HG02884 (cell line): ENCODE measurements around the gene RRP12.

ENCODE experiments used
- ATAC-seq: cut with Tn5 transposase; IDR thresholded peaks from one replicate; pipeline ENCODE4 v1.9.1; 2021; ENCODE audit warnings: mild to moderate bottlenecking, moderate library complexity; ENCODE audit not compliant: unreplicated experiment

Gene RRP12

DNA sequence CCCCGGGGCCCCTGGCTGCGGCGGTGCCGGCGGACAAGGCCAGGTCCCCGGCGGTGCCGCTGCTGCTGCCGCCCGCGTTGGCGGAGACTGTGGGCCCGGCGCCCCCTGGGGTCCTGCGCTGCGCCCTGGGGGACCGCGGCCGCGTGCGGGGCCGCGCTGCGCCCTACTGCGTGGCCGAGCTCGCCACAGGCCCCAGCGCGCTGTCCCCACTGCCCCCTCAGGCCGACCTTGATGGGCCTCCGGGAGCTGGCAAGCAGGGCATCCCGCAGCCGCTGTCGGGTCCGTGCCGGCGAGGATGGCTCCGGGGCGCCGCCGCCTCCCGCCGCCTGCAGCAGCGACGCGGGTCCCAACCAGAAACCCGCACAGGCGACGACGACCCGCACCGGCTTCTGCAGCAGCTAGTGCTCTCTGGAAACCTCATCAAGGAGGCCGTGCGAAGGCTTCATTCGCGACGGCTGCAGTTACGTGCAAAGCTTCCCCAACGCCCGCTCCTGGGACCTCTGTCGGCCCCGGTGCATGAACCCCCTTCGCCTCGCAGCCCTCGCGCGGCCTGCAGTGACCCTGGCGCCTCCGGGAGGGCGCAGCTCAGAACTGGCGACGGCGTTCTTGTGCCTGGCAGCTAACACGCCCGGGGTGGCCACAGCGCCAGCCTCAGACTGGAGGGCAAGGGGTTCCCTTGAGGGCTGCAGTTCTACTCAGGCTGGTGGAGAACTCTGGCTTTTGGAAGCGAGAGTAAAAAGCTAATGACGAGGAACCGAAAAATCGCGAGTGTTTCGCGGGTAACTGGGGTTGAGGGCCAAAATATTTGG lies 81.3 kb downstream of the RRP12 start:
- ATAC-seq: peak; percentile 5

DNA sequence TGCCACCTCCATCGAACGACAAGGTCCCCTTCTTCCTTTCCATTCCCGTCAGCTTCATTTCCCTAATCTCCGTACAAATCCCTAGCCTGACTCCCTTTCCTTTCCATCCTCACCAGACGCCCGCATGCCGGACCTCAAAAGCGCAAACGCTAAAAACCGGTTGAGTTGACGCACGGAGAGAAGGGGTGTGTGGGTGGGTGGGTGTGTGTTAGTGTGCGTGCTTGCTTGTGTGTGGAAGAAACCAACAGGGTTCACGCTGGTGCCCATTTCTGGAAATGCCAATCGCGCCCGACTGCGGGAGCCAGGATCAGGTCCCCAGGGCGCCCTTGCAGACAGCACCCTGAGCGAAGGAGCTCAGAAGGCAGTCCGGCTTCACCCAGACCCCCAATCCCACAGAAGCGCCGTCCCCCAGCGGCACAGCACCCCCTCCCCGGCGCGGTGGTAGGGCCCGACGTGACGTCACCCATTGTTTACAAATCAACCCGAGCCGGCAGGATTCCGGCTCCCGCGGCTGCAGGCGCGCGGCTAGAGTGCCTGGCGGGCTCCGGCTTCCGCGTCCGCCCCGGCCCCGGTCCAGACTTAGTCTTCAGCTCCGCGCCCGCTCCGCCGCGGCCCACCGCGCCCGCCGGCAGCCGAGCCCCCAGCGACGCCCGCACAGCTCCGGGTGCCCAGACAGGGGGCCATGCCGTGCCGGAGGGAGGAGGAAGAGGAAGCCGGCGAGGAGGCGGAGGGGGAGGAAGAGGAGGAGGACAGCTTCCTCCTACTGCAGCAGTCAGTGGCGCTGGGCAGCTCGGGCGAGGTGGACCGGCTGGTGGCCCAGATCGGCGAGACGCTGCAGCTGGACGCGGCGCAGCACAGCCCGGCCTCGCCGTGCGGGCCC lies 82.1 kb downstream of the RRP12 start, which contains the start of gene FRAT1:
Gene FRAT1 (plus strand): TSS at position 500 of the 880 bp plus-strand sequence. CDS start 183 bp downstream, at position 683.
- ATAC-seq: peak; percentile 63

DNA sequence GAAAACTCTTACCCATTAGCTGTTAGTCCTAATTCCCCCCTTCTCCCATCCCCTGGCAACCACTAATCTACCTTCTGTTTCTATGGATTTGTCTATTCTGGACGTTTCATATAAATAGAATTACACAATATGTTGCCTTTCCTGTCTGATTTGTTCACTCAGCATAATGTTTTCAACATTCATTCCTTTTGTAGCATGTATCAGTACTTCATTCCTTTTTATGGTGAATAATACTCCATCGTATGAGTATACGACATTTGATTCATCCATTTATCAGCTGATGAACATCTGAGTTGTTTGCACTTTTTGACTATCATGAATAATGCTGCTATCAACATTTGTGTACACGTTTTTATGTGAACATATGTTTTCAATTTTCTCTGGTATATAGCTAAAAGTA lies 86.5 kb downstream of the RRP12 start:
- no peak for ATAC-seq

DNA sequence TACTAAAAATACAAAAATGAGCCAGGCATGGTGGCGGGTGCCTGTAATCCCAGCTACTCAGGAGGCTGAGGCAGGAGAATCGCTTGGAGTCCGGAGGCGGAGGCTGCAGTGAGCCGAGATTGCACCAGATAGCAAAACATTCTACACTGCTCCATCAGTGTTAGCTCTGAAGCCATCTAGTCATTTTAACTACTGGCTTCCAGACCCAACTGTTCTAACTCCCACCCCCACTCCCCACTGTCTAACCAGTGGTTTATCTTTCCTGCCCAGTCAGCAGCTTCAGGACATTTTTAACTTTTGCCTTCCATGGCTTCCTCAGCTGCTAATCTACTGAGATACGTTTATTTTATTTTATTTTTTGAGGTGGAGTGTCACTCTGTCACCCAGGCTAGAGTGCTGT lies 88.2 kb downstream of the RRP12 start:
- no peak for ATAC-seq

DNA sequence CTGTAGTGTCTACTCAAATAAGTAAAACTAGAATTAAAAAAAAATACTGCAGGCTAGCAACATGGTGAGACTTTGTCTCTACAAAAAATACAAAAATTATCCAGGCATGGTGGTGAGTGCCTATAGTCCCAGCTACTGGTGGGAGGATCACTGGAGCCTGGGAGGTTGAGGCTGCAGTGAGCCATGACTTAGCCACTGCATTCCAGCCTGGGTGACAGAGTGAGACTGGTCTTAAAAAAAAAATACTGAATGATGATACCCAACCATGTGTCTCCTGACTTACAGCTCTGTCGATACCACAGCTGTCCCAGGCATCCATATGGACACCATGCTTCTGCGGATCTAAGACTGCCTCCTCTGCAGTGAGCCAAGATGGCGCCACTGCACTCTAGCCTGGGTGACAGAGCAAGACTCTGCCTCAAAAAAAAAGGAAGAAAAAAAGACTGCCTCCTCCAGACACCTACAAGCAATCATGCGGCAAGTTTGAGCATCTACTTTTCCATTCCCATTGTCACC lies 90.0 kb downstream of the RRP12 start:
- no peak for ATAC-seq

DNA sequence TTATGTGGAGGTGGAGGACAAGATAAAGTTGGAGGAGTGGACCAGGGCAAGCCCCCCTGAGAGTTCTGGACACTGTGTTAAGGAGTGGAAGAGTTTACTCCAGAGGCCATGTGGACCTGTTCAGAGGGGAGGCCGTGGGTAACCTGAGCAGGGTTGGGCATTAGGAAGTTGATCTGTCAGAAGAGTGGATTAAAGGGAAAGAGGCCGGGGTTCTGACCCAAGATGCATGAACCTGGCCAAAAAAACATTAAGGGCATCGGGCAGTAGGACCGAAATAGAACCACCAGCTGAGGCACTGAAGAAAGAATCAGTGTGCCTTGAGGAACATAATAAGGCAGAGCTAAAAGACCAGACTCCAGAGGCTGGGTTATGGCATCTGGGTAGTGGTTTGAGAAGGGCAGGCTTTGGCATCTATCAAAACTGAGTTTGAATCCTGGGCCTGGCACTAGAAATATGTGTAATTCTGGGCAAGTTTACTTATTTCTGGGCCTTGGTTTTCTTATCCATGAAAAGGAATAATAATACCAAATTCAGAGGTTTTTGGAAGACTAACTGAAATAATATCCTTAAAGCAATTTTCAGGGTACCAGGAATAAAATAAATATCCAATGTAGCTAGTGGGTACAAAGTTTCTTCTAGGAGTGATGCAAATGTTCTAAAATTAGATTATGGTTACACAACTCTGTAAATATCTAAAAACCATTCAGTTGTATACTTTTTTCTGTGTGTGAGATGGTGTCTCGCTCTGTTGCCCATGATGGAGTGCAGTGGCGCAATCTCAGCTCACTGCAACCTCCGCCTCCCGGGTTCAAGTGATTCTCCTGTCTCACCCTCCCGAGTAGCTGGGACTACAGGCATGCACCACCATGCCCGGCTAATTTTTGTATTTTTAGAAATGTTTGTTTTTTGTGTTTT lies 93.0 kb downstream of the RRP12 start:
- no peak for ATAC-seq

DNA sequence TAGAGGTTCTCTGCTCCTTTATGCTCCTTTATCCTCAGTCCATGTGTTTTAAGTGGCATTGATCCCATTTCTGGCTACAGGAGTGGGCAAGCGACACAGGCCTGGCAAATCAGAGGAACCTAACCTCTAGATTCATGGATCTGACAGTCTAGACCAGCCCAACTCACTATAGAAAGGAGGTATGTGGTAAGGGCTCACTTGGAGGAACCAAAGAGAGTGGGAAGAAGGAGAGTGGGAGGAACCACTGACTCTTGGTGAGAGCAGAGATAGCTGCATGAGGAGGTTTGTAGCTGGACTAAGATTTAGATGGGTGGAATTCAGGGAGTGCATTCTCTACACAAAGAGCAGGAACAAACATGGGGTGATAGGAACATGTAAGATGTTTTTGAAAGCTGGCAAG lies 93.7 kb downstream of the RRP12 start:
- no peak for ATAC-seq
